ENCODE results near the gene TMEM9.
A peak's percentile ranks its signal among the peaks of the same experiment; 100 is the strongest.

DNA sequence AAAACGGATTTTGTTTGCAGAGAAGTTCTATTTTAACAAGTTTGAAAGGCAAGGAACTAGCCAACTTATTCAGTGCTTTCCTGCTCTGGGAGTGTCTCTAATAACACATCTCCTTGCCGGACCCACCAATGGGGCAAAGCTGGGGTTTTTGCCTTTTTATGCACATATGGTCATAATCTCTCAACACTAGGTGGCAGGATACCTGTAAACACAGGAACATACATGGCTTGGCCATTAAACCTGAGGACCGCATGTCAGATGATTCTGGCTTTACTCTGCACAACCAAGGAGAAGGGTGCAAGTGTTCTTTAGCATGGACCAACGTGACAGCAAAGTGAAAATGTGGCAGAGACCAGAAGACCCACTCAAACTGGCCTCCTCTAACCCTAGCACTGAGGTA, 4.9 kb downstream of the TMEM9 start:
- TF ChIP-seq CEBPB (IDR thresholded peaks at IDR 0.05; ENCODE audit: low read depth, low read length) = no peak
- TF ChIP-seq, protein P1, sequence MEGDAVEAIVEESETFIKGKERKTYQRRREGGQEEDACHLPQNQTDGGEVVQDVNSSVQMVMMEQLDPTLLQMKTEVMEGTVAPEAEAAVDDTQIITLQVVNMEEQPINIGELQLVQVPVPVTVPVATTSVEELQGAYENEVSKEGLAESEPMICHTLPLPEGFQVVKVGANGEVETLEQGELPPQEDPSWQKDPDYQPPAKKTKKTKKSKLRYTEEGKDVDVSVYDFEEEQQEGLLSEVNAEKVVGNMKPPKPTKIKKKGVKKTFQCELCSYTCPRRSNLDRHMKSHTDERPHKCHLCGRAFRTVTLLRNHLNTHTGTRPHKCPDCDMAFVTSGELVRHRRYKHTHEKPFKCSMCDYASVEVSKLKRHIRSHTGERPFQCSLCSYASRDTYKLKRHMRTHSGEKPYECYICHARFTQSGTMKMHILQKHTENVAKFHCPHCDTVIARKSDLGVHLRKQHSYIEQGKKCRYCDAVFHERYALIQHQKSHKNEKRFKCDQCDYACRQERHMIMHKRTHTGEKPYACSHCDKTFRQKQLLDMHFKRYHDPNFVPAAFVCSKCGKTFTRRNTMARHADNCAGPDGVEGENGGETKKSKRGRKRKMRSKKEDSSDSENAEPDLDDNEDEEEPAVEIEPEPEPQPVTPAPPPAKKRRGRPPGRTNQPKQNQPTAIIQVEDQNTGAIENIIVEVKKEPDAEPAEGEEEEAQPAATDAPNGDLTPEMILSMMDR (IDR thresholded peaks at IDR 0.05; ENCODE audit: control extremely low read depth in 1 of 3, insufficient read depth in 1 of 3, low read depth in 1 of 3, low read length in 3 of 3) = peak in 2 of 3 experiments; percentile 50 to 63; a peak in 2 of 4 replicates
- TF ChIP-seq NRF1 (IDR thresholded peaks at IDR 0.05; ENCODE audit: low read depth, low read length) = no peak
- no peak for TF ChIP-seq POLR2A (IDR thresholded peaks at IDR 0.05; ENCODE audit: control extremely low read depth in 1 of 2, low read depth in 2 of 2, low read length in 2 of 2)
- TF ChIP-seq POLR2AphosphoS5 (IDR thresholded peaks at IDR 0.05; ENCODE audit: low read depth, low read length) = no peak
- TF ChIP-seq, protein P2, sequence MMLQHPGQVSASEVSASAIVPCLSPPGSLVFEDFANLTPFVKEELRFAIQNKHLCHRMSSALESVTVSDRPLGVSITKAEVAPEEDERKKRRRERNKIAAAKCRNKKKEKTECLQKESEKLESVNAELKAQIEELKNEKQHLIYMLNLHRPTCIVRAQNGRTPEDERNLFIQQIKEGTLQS (IDR thresholded peaks at IDR 0.05; ENCODE audit: insufficient read depth, low read depth, low read length) = no peak
- no peak for TF ChIP-seq ASH2L (IDR thresholded peaks at IDR 0.05; ENCODE audit: low read length)
- TF ChIP-seq USF2 (IDR thresholded peaks at IDR 0.05; ENCODE audit: low read length) = no peak
- TF ChIP-seq E2F6 (IDR thresholded peaks at IDR 0.05) = no peak
